HG02678 (cell line): ENCODE results near the gene ACSL6.

ENCODE experiments used
- ATAC-seq: cut with Tn5 transposase; IDR thresholded peaks from one replicate; pipeline ENCODE4 v1.9.1; 2021; ENCODE audit warnings: mild to moderate bottlenecking, moderate library complexity; ENCODE audit not compliant: unreplicated experiment

Gene ACSL6

GRCh38 chr5:131984956-131985665, 26.3 kb downstream of the ACSL6 start:
- ATAC-seq, result no peak

GRCh38 chr5:131983244-131983771, 28.1 kb downstream of the ACSL6 start:
- no peak for ATAC-seq

- no peak for ATAC-seq
These were observed 29.9 kb downstream of the ACSL6 start for GRCh38 chr5:131981516-131981915.

GRCh38 chr5:131980696-131981095, 30.8 kb downstream of the ACSL6 start:
- ATAC-seq, result no peak

- ATAC-seq, result no peak
These were observed 31.6 kb downstream of the ACSL6 start for GRCh38 chr5:131979816-131980215.

GRCh38 chr5:131977212-131977604, 34.2 kb downstream of the ACSL6 start:
- no peak for ATAC-seq

- ATAC-seq, result no peak
These were observed 34.8 kb downstream of the ACSL6 start for GRCh38 chr5:131976414-131977211.

GRCh38 chr5:131974956-131975726, 36.3 kb downstream of the ACSL6 start:
- no peak for ATAC-seq

- no peak for ATAC-seq
These were observed 36.9 kb downstream of the ACSL6 start for GRCh38 chr5:131974622-131974955.

- ATAC-seq, result no peak
These were observed 37.4 kb downstream of the ACSL6 start for GRCh38 chr5:131974016-131974415.

GRCh38 chr5:131973089-131973712, 38.3 kb downstream of the ACSL6 start:
- no peak for ATAC-seq

- ATAC-seq, result no peak
These were observed 43.0 kb downstream of the ACSL6 start for GRCh38 chr5:131968396-131968954.

GRCh38 chr5:131966551-131966950, 44.9 kb downstream of the ACSL6 start:
- no peak for ATAC-seq

- ATAC-seq, result no peak
These were observed 45.5 kb downstream of the ACSL6 start for GRCh38 chr5:131965826-131966415.

- ATAC-seq, result no peak
These were observed 51.6 kb downstream of the ACSL6 start for GRCh38 chr5:131959906-131960305.

- ATAC-seq, result no peak
These were observed 52.3 kb downstream of the ACSL6 start for GRCh38 chr5:131959136-131959535.

- no peak for ATAC-seq
These were observed 53.6 kb downstream of the ACSL6 start for GRCh38 chr5:131957721-131958441.

GRCh38 chr5:131953969-131954368, 57.5 kb downstream of the ACSL6 start:
- no peak for ATAC-seq

GRCh38 chr5:131952301-131952857, 59.1 kb downstream of the ACSL6 start:
- ATAC-seq, result no peak
